ENCODE results near the gene ZNF354C. TPM values are rescaled to one million over a fixed set of nuclear protein-coding genes. Genes with fewer than 3 reads are reported as not detected.

Gene ZNF354C
- total RNA-seq, 2 donors from 2014 or later: 3.6 to 4.0 TPM

DNA sequence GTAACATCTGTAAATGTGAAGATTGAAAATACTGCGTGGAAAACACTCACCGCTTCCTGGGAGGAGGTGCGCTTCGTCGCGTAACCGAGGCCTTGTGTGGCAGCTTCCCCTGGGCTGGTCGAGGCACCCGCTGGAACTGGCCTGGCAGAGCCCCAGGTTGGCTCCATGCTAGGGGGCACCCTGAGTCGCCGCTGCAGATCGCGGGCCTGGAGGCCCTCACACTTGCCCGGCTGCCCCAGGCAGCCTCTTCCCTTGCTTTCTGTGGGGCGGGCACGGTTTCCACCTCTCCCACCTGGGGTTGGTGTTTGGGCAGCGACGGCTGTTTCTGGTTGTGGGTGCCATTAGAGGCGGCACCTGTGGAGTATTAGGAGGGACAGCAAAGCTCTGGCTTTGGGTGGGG, 852 bp downstream of the ZNF354C start:
- ATAC-seq (no peak), DNase-seq (peak in 2 of 4 donors; percentile 11 to 12)
- Histone ChIP-seq H3K4me1 (peaks cover 12% of the 10 kb centered on the region), H3K27me3 (no peaks in the 10 kb centered on the region), H3K4me3 (peak overlapping the region; percentile 72 to 84), H3K27ac (peak overlapping the region in 2 of 4 donors; percentile 55 to 66), H3K36me3 (replicated peaks in 1 of 2; ENCODE audit: insufficient read depth in 1 of 2, low read depth in 2 of 2) (no peaks in the 10 kb centered on the region), H3K9me3 (no peaks in the 10 kb centered on the region)
- 83 to 90% methylated on average over 5 to 19 of the region's 19 CpGs for whole genome bisulfite sequencing, 2 donors
- no peak for TF ChIP-seq POLR2A (IDR thresholded peaks at IDR 0.05)
- TF ChIP-seq CTCF (IDR thresholded peaks at IDR 0.05): no peak
- intact Hi-C loops (cut with DNase I): loop anchor here (10.0 kb wide), 1 partner anchor 326 kb away; the partner anchor contains the start of gene ZNF354A

- Histone ChIP-seq H3K4me3 (no peak overlapping the region), H3K9me3 (peaks cover 0 to 24% (median 0%) of the 10 kb centered on the region in 3 donors), H3K27ac (no peak overlapping the region), H3K4me1 (peaks cover 11% of the 10 kb centered on the region), H3K27me3 (no peaks in the 10 kb centered on the region), H3K36me3 (replicated peaks in 1 of 2; ENCODE audit: insufficient read depth in 1 of 2, low read depth in 2 of 2) (no peaks in the 10 kb centered on the region)
- no peak for DNase-seq
- 92 to 98% methylated on average over 6 of the region's 6 CpGs for WGBS, 2 donors
- TF ChIP-seq POLR2A (IDR thresholded peaks at IDR 0.05) (no peak), CTCF (IDR thresholded peaks at IDR 0.05) (no peak)
- intact Hi-C loops (cut with DNase I): loop anchor here (10.0 kb wide), 1 partner anchor 331 kb away; the partner anchor contains the start of gene ZNF354A
- no peak for ATAC-seq
Observed at GRCh38 chr5:179065703-179066102, 5.5 kb downstream of the ZNF354C start.

- WGBS, 2 donors: 96% methylated on average over 11 of the region's 11 CpGs
- H3K27me3 ChIP-seq: no peaks in the 10 kb centered on the region
- intact Hi-C loops (cut with DNase I): no loop called here
- H3K9me3 ChIP-seq: peaks cover 0 to 77% (median 15%) of the 10 kb centered on the region in 3 donors
- no peak for DNase-seq
- ATAC-seq: no peak
- peaks cover 22 to 39% of the 10 kb centered on the region in 2 donors for H3K36me3 ChIP-seq (replicated peaks in 1 of 2; ENCODE audit: insufficient read depth in 1 of 2, low read depth in 2 of 2)
- H3K4me3 ChIP-seq: no peak overlapping the region
- H3K4me1 ChIP-seq: no peaks in the 10 kb centered on the region
- TF ChIP-seq POLR2A (IDR thresholded peaks at IDR 0.05) (no peak), CTCF (IDR thresholded peaks at IDR 0.05) (no peak)
- H3K27ac ChIP-seq: no peak overlapping the region
Observed at GRCh38 chr5:179079165-179079987, 19.2 kb downstream of the ZNF354C start.

DNA sequence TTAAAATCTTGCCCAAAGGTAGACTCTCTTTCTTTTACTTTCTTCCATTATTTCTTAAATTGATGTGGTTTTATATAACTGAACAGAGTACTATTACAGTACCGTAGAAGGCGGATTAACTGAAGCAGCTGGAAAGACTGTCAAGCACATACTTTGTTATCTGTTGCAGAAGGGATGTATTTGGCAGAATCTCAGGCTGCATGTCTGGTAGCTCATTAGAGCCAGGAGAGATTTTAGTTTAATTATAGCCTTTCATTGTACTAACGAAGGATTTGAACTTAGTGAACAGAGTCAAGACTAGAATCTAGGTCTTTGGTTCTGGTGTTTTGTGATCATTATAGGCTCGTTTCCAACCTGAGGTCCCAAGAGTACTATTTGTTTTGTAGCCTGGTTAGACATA, 20.6 kb downstream of the ZNF354C start:
- Histone ChIP-seq H3K4me3 (no peak overlapping the region), H3K9me3 (peaks cover 0 to 81% (median 12%) of the 10 kb centered on the region in 3 donors), H3K27me3 (no peaks in the 10 kb centered on the region), H3K4me1 (no peaks in the 10 kb centered on the region), H3K36me3 (replicated peaks in 1 of 2; ENCODE audit: insufficient read depth in 1 of 2, low read depth in 2 of 2) (peaks cover 22 to 39% of the 10 kb centered on the region in 2 donors), H3K27ac (no peak overlapping the region)
- WGBS, 2 donors: 91 to 93% methylated on average over 4 of the region's 4 CpGs
- no peak for ATAC-seq
- TF ChIP-seq POLR2A (IDR thresholded peaks at IDR 0.05): no peak
- no peak for TF ChIP-seq CTCF (IDR thresholded peaks at IDR 0.05)
- DNase-seq: no peak
- intact Hi-C loops (cut with DNase I): no loop called here
